GM21515 (cell line): ENCODE data around the gene MED17.
"Not testable (repeated sequence)": the region's sequence is repeated elsewhere in the genome, so short reads cannot be mapped to it uniquely, and the experiment has no call there.

Experiments
- ATAC-seq: cut with Tn5 transposase; IDR thresholded peaks from one replicate; pipeline ENCODE4 v1.9.1; 2021; ENCODE audit not compliant: unreplicated experiment

Gene MED17

GRCh38 chr11:93757924-93758865 lies 25.9 kb upstream of the MED17 start:
- no peak for ATAC-seq

GRCh38 chr11:93759123-93759522 lies 25.0 kb upstream of the MED17 start:
- not testable (repeated sequence) for ATAC-seq

- no peak for ATAC-seq
These were observed 22.2 kb upstream of the MED17 start for GRCh38 chr11:93761910-93762309.

GRCh38 chr11:93765551-93765950 lies 18.5 kb upstream of the MED17 start:
- no peak for ATAC-seq

GRCh38 chr11:93766504-93766903 lies 17.6 kb upstream of the MED17 start:
- no peak for ATAC-seq

GRCh38 chr11:93767018-93767417 lies 17.1 kb upstream of the MED17 start:
- ATAC-seq: no peak

GRCh38 chr11:93770160-93770559 lies 13.9 kb upstream of the MED17 start:
- no peak for ATAC-seq

GRCh38 chr11:93772123-93772522 lies 12.0 kb upstream of the MED17 start:
- ATAC-seq: no peak

GRCh38 chr11:93773045-93773477 lies 11.0 kb upstream of the MED17 start:
- no peak for ATAC-seq

GRCh38 chr11:93773601-93774200 lies 10.4 kb upstream of the MED17 start:
- ATAC-seq: no peak

- not testable (repeated sequence) for ATAC-seq
These were observed 9.5 kb upstream of the MED17 start for GRCh38 chr11:93774560-93774959.

GRCh38 chr11:93775289-93775688 lies 8.8 kb upstream of the MED17 start:
- no peak for ATAC-seq

- no peak for ATAC-seq
These were observed 720 bp upstream of the MED17 start for GRCh38 chr11:93783362-93783761.

GRCh38 chr11:93783765-93784144 lies 327 bp upstream of the MED17 start:
- ATAC-seq: peak; percentile 52

GRCh38 chr11:93784935-93785360 lies 866 bp downstream of the MED17 start:
- peak; percentile 41 for ATAC-seq

- ATAC-seq: no peak
These were observed 7.4 kb downstream of the MED17 start for GRCh38 chr11:93791493-93791892.

- no peak for ATAC-seq
These were observed 12.6 kb downstream of the MED17 start for GRCh38 chr11:93796441-93797231.

GRCh38 chr11:93801366-93801765 lies 17.3 kb downstream of the MED17 start:
- no peak for ATAC-seq

GRCh38 chr11:93804879-93805278 lies 20.8 kb downstream of the MED17 start:
- no peak for ATAC-seq

- no peak for ATAC-seq
These were observed 23.9 kb downstream of the MED17 start for GRCh38 chr11:93807980-93808379.

- no peak for ATAC-seq
These were observed 29.9 kb downstream of the MED17 start for GRCh38 chr11:93813974-93814373.
